Glomerular visceral epithelial cell (primary cell): Measurements from ENCODE around the gene AMHR2.
"Not testable (repeated sequence)": the region's sequence is repeated elsewhere in the genome, so short reads cannot be mapped to it uniquely, and the experiment has no call there.

Experiments
- DNase-seq: peaks from one replicate; pipeline ENCODE4 v3.0.0-alpha.2; 2016; ENCODE audit errors: extremely low spot score

AMHR2 gene

GRCh38 chr12:53414756-53415417, 8.8 kb upstream of the AMHR2 start:
- DNase-seq = no peak

- not testable (repeated sequence) for DNase-seq
These were observed 7.8 kb upstream of the AMHR2 start for GRCh38 chr12:53415752-53416389.

- DNase-seq = not testable (repeated sequence)
These were observed 6.3 kb upstream of the AMHR2 start for GRCh38 chr12:53417291-53417816.

GRCh38 chr12:53418221-53418620, 5.4 kb upstream of the AMHR2 start:
- DNase-seq = peak; percentile 49

- no peak for DNase-seq
These were observed 3.9 kb upstream of the AMHR2 start for GRCh38 chr12:53419756-53420155.

- DNase-seq = not testable (repeated sequence)
These were observed 1.4 kb upstream of the AMHR2 start for GRCh38 chr12:53422247-53422646.

- DNase-seq = no peak
These were observed 1.2 kb downstream of the AMHR2 start for GRCh38 chr12:53424626-53425514.

- DNase-seq = no peak
These were observed 2.0 kb downstream of the AMHR2 start for GRCh38 chr12:53425515-53426150.

GRCh38 chr12:53427905-53428594, 4.4 kb downstream of the AMHR2 start:
- peak; percentile 90 for DNase-seq

- no peak for DNase-seq
These were observed 5.1 kb downstream of the AMHR2 start for GRCh38 chr12:53428741-53429140.

GRCh38 chr12:53430116-53430515, 6.5 kb downstream of the AMHR2 start:
- no peak for DNase-seq

- DNase-seq = no peak
These were observed 7.5 kb downstream of the AMHR2 start for GRCh38 chr12:53431187-53431586.

- not testable (repeated sequence) for DNase-seq
These were observed 11.7 kb downstream of the AMHR2 start for GRCh38 chr12:53435326-53435725.

GRCh38 chr12:53439582-53439981, 15.9 kb downstream of the AMHR2 start:
- DNase-seq = not testable (repeated sequence)

GRCh38 chr12:53441040-53441833, 17.6 kb downstream of the AMHR2 start, which contains the start of gene PRR13:
Gene PRR13 (plus strand): TSS chr12:53441734. CDS start chr12:53442715, 981 bp downstream.
- DNase-seq = peak; percentile 99

- no peak for DNase-seq
These were observed 20.3 kb downstream of the AMHR2 start for GRCh38 chr12:53443955-53444354.

- DNase-seq = not testable (repeated sequence)
These were observed 21.1 kb downstream of the AMHR2 start for GRCh38 chr12:53444593-53445325.

- DNase-seq = no peak
These were observed 27.3 kb downstream of the AMHR2 start for GRCh38 chr12:53450936-53451335.

- peak; percentile 99 for DNase-seq
These were observed 28.1 kb downstream of the AMHR2 start, which contains the start of gene PCBP2 for GRCh38 chr12:53451661-53452158. Gene PCBP2 (plus strand): TSS chr12:53452102. CDS start chr12:53454801, 2,699 bp downstream.
